ENCODE measurements around the gene USP9X.

Gene USP9X

DNA sequence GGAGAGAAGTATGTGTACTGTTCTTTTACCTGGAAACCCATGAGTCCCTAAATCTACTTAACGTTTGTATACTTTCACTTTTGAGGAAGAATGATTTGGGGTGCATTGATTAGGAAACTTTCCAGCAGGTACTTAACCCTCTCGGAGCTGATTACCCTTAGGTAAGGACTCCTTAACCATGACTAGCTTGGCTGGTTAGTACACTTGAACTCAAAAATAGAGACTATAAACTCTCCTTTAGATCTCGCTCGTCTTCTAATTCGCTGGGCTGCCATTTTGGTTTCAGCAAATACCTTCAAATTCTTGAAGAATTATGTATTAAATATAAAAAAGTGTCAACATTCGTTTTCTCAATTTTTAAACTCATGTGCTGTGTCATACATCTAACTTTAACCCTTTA is 2.0 kb downstream of the USP9X start:
- no peaks in the 10 kb centered on the region for H3K79me1 ChIP-seq (ENCODE audit: low read length)
- peaks cover 56% of the 10 kb centered on the region for H3K79me2 ChIP-seq (ENCODE audit: control insufficient read depth, insufficient read depth, low read length)
- no peak overlapping the region for H4K8ac ChIP-seq (ENCODE audit: low read depth, low read length)
- H3K4me1 ChIP-seq (ENCODE audit: control insufficient read depth, low read depth, low read length) = no peaks in the 10 kb centered on the region
- H3K18ac ChIP-seq (ENCODE audit: low read length) = no peak overlapping the region
- H3K4ac ChIP-seq (ENCODE audit: low read depth, low read length) = no peak overlapping the region
- no CpG with 5 or more reads among the region's 6 CpGs for WGBS (ENCODE audit: extremely low coverage, insufficient coverage, low lambda C conversion rate)
- no peak overlapping the region for H2BK15ac ChIP-seq (replicated peaks; ENCODE audit: low read depth)
- H3K4me3 ChIP-seq (ENCODE audit: low read length) = peak overlapping the region; percentile 56
- H2AK5ac ChIP-seq (ENCODE audit: low read length) = no peak overlapping the region
- H4K5ac ChIP-seq (ENCODE audit: low read length) = no peak overlapping the region
- no peaks in the 10 kb centered on the region for H3K27me3 ChIP-seq (ENCODE audit: insufficient read depth, low read length, poor library complexity)
- H2BK5ac ChIP-seq (ENCODE audit: low read length) = no peak overlapping the region
- peak overlapping the region; percentile 38 for H3K56ac ChIP-seq (ENCODE audit: low read length)
- H3K4me2 ChIP-seq (ENCODE audit: low read length) = peak overlapping the region; percentile 37
- H3K23ac ChIP-seq (ENCODE audit: low read length) = no peak overlapping the region
- no peak overlapping the region for H2BK120ac ChIP-seq (ENCODE audit: low read depth, low read length)
- no peak for DNase-seq
- no peaks in the 10 kb centered on the region for H3K36me3 ChIP-seq (ENCODE audit: control insufficient read depth, insufficient read depth, low read length)
- H3K9ac ChIP-seq (ENCODE audit: low read length) = peak overlapping the region; percentile 72
- no peak overlapping the region for H3K27ac ChIP-seq (ENCODE audit: low read depth, low read length)

DNA sequence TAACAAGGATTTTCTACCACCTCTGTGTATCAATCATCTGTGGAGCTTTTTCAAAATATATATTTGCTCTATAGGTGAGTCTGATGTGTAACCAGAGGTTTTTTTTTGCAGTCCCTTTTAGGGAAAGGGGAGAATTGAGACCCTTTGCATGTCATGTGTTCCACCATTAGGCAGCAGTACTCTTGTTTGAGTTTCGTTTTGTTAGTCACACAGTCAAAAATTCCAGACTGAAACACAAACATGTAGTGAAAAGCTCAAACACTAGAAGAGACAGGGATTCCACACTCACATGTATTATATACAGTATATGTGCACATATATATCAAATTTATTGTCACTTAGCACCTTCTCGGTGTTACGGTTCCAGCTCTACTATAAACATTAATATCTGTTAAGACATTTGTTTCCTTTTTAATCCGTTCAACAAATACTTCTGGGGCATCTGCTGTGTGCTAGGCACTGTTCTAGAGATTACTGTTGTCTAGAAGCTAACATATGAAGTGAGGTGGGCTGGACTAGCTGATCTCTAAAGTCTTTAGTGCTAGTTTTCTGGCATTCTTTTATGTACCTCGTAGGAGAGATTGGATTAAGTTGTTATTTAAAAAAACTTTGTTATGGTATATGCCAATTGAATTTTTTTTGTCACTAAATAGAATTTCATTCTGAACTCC is 5.5 kb downstream of the USP9X start:
- Histone ChIP-seq H2AK5ac (ENCODE audit: low read length) (no peak overlapping the region), H3K4me2 (ENCODE audit: low read length) (no peak overlapping the region), H3K79me2 (ENCODE audit: control insufficient read depth, insufficient read depth, low read length) (peaks cover 85% of the 10 kb centered on the region), H3K9ac (ENCODE audit: low read length) (no peak overlapping the region), H4K5ac (ENCODE audit: low read length) (no peak overlapping the region), H3K27ac (ENCODE audit: low read depth, low read length) (no peak overlapping the region), H2BK120ac (ENCODE audit: low read depth, low read length) (no peak overlapping the region), H3K56ac (ENCODE audit: low read length) (no peak overlapping the region), H3K18ac (ENCODE audit: low read length) (no peak overlapping the region), H3K4me1 (ENCODE audit: control insufficient read depth, low read depth, low read length) (peaks cover 3% of the 10 kb centered on the region), H4K8ac (ENCODE audit: low read depth, low read length) (no peak overlapping the region), H3K79me1 (ENCODE audit: low read length) (no peaks in the 10 kb centered on the region), H3K4me3 (ENCODE audit: low read length) (no peak overlapping the region), H3K27me3 (ENCODE audit: insufficient read depth, low read length, poor library complexity) (no peaks in the 10 kb centered on the region), H3K4ac (ENCODE audit: low read depth, low read length) (no peak overlapping the region), H3K23ac (ENCODE audit: low read length) (no peak overlapping the region), H3K36me3 (ENCODE audit: control insufficient read depth, insufficient read depth, low read length) (no peaks in the 10 kb centered on the region), H2BK15ac (replicated peaks; ENCODE audit: low read depth) (no peak overlapping the region), H2BK5ac (ENCODE audit: low read length) (no peak overlapping the region)
- DNase-seq = no peak
- no CpG with 5 or more reads among the region's 5 CpGs for WGBS (ENCODE audit: extremely low coverage, insufficient coverage, low lambda C conversion rate)

DNA sequence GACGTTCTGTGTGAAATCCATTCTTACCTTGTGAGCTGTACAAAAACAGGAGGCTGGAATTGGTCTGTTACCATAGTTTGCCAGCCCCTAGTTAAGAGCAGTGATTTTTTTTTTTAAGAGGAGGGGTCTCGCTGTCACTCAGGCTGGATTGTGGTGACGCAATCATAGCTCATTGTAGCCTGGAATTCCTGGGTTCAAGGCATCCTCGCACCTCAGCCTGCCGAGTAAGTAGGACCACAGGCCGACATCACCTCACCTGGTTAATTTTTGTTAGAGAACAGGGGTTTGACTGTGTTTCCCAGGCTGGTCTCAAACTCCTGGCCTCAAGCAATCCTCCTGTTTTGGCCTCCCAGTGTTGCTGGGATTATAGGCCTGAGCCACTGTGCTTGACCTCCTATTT is 7.5 kb downstream of the USP9X start:
- Histone ChIP-seq H4K8ac (ENCODE audit: low read depth, low read length) (no peak overlapping the region), H3K56ac (ENCODE audit: low read length) (no peak overlapping the region), H3K4me1 (ENCODE audit: control insufficient read depth, low read depth, low read length) (peaks cover 3% of the 10 kb centered on the region), H3K79me1 (ENCODE audit: low read length) (no peaks in the 10 kb centered on the region), H2BK15ac (replicated peaks; ENCODE audit: low read depth) (no peak overlapping the region), H3K18ac (ENCODE audit: low read length) (no peak overlapping the region), H2AK5ac (ENCODE audit: low read length) (no peak overlapping the region), H2BK5ac (ENCODE audit: low read length) (no peak overlapping the region), H3K36me3 (ENCODE audit: control insufficient read depth, insufficient read depth, low read length) (no peaks in the 10 kb centered on the region), H3K79me2 (ENCODE audit: control insufficient read depth, insufficient read depth, low read length) (peaks cover 81% of the 10 kb centered on the region), H4K5ac (ENCODE audit: low read length) (no peak overlapping the region), H3K9ac (ENCODE audit: low read length) (no peak overlapping the region), H3K23ac (ENCODE audit: low read length) (no peak overlapping the region), H3K4ac (ENCODE audit: low read depth, low read length) (no peak overlapping the region), H3K4me2 (ENCODE audit: low read length) (no peak overlapping the region), H3K4me3 (ENCODE audit: low read length) (no peak overlapping the region), H3K27ac (ENCODE audit: low read depth, low read length) (no peak overlapping the region), H3K27me3 (ENCODE audit: insufficient read depth, low read length, poor library complexity) (no peaks in the 10 kb centered on the region), H2BK120ac (ENCODE audit: low read depth, low read length) (no peak overlapping the region)
- WGBS (ENCODE audit: extremely low coverage, insufficient coverage, low lambda C conversion rate) = no CpG with 5 or more reads among the region's 6 CpGs
- DNase-seq = no peak

DNA sequence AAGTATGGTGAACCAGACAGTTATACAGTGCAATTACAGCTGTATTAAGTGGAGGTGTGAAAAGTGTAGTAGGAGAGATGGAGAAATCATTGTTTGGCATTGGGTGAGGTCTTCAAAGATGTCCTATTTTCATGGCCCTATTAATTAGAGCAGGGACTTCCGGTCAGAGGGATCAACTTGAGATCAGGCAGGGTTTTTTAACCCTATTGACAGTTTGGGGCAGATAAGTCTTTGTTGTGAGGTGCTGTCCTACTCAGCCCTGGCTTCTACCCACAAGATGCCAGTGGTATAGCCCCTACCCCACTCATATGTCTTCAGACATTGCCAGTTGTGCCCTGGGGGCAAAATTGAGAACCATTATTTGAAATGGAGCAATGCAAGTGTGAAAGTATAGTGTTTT is 9.9 kb downstream of the USP9X start:
- no peak overlapping the region for H3K18ac ChIP-seq (ENCODE audit: low read length)
- H4K5ac ChIP-seq (ENCODE audit: low read length) = no peak overlapping the region
- no peak overlapping the region for H3K4ac ChIP-seq (ENCODE audit: low read depth, low read length)
- no peak overlapping the region for H3K4me2 ChIP-seq (ENCODE audit: low read length)
- no peak overlapping the region for H4K8ac ChIP-seq (ENCODE audit: low read depth, low read length)
- no peak overlapping the region for H2AK5ac ChIP-seq (ENCODE audit: low read length)
- no peaks in the 10 kb centered on the region for H3K79me1 ChIP-seq (ENCODE audit: low read length)
- no peak overlapping the region for H3K27ac ChIP-seq (ENCODE audit: low read depth, low read length)
- no peak overlapping the region for H2BK120ac ChIP-seq (ENCODE audit: low read depth, low read length)
- peaks cover 80% of the 10 kb centered on the region for H3K79me2 ChIP-seq (ENCODE audit: control insufficient read depth, insufficient read depth, low read length)
- H2BK15ac ChIP-seq (replicated peaks; ENCODE audit: low read depth) = no peak overlapping the region
- no peak for DNase-seq
- H3K4me3 ChIP-seq (ENCODE audit: low read length) = no peak overlapping the region
- H3K56ac ChIP-seq (ENCODE audit: low read length) = no peak overlapping the region
- H3K36me3 ChIP-seq (ENCODE audit: control insufficient read depth, insufficient read depth, low read length) = no peaks in the 10 kb centered on the region
- no peak overlapping the region for H2BK5ac ChIP-seq (ENCODE audit: low read length)
- no peak overlapping the region for H3K23ac ChIP-seq (ENCODE audit: low read length)
- no peaks in the 10 kb centered on the region for H3K27me3 ChIP-seq (ENCODE audit: insufficient read depth, low read length, poor library complexity)
- WGBS (ENCODE audit: extremely low coverage, insufficient coverage, low lambda C conversion rate) = no CpG with 5 or more reads among the region's 1 CpG
- H3K9ac ChIP-seq (ENCODE audit: low read length) = no peak overlapping the region
- peaks cover 3% of the 10 kb centered on the region for H3K4me1 ChIP-seq (ENCODE audit: control insufficient read depth, low read depth, low read length)

DNA sequence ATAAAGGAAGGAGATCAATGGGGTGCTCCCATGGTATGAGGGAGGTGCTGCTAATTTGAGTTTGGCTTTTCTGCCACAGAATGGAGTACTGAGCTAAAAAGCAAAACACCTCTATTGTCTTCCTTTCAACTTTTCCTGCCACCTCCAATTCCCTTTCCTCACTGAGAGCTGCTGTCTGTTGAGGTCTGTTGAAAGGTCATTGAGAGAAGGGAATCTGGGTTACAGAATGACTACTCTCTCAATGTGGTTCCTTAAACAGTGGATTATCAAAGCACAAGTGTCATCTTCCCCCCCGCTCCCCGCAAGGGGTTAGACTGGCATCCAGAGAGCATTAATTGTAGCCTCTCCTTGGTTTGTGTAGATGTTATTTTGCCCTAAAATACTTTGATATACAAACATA is 10.7 kb downstream of the USP9X start:
- Histone ChIP-seq H3K18ac (ENCODE audit: low read length) (no peak overlapping the region), H3K79me2 (ENCODE audit: control insufficient read depth, insufficient read depth, low read length) (peaks cover 76% of the 10 kb centered on the region), H3K36me3 (ENCODE audit: control insufficient read depth, insufficient read depth, low read length) (no peaks in the 10 kb centered on the region), H3K79me1 (ENCODE audit: low read length) (no peaks in the 10 kb centered on the region), H3K9ac (ENCODE audit: low read length) (no peak overlapping the region), H3K56ac (ENCODE audit: low read length) (no peak overlapping the region), H2BK15ac (replicated peaks; ENCODE audit: low read depth) (no peak overlapping the region), H4K5ac (ENCODE audit: low read length) (no peak overlapping the region), H2BK5ac (ENCODE audit: low read length) (no peak overlapping the region), H3K23ac (ENCODE audit: low read length) (no peak overlapping the region), H2AK5ac (ENCODE audit: low read length) (no peak overlapping the region), H2BK120ac (ENCODE audit: low read depth, low read length) (no peak overlapping the region), H3K4me2 (ENCODE audit: low read length) (no peak overlapping the region), H3K27me3 (ENCODE audit: insufficient read depth, low read length, poor library complexity) (no peaks in the 10 kb centered on the region), H3K27ac (ENCODE audit: low read depth, low read length) (no peak overlapping the region), H3K4me3 (ENCODE audit: low read length) (no peak overlapping the region), H3K4me1 (ENCODE audit: control insufficient read depth, low read depth, low read length) (peaks cover 3% of the 10 kb centered on the region), H4K8ac (ENCODE audit: low read depth, low read length) (no peak overlapping the region), H3K4ac (ENCODE audit: low read depth, low read length) (no peak overlapping the region)
- no peak for DNase-seq
- no CpG with 5 or more reads among the region's 2 CpGs for WGBS (ENCODE audit: extremely low coverage, insufficient coverage, low lambda C conversion rate)

DNA sequence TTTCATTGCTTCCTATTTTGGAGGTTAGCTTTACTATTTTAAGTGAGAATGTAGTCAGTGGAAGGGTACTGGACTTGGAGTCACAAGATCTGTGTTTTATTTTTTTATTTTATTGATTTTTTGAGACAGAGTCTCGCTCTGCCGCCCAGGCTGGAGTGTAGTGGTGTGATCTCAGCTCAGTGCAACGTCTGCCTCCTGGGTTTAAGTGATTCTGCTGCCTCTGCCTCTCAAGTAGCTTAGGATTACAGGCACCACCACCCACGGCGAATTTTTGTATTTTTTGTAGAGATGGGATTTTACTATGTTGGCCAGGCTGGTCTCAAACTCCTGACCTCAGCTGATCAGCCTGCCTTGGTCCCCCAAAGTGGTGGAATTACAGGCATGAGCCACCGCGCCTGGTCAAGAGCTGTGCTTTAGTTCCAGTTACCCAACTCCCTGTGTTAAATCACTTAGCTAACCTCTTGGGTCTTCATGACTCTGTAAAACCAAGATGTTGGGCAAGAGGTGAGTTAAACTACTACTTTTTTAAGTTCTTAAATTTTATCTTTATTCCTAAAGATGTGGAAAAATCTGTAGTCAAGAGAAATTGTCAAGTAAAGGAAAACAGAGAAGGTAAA is 11.2 kb downstream of the USP9X start:
- Histone ChIP-seq H3K27me3 (ENCODE audit: insufficient read depth, low read length, poor library complexity) (no peaks in the 10 kb centered on the region), H4K8ac (ENCODE audit: low read depth, low read length) (no peak overlapping the region), H3K23ac (ENCODE audit: low read length) (no peak overlapping the region), H2BK15ac (replicated peaks; ENCODE audit: low read depth) (no peak overlapping the region), H2BK5ac (ENCODE audit: low read length) (no peak overlapping the region), H2BK120ac (ENCODE audit: low read depth, low read length) (no peak overlapping the region), H3K36me3 (ENCODE audit: control insufficient read depth, insufficient read depth, low read length) (no peaks in the 10 kb centered on the region), H3K27ac (ENCODE audit: low read depth, low read length) (no peak overlapping the region), H3K79me2 (ENCODE audit: control insufficient read depth, insufficient read depth, low read length) (peaks cover 77% of the 10 kb centered on the region), H3K4me1 (ENCODE audit: control insufficient read depth, low read depth, low read length) (peaks cover 3% of the 10 kb centered on the region), H3K4ac (ENCODE audit: low read depth, low read length) (no peak overlapping the region), H3K56ac (ENCODE audit: low read length) (no peak overlapping the region), H3K9ac (ENCODE audit: low read length) (no peak overlapping the region), H3K79me1 (ENCODE audit: low read length) (no peaks in the 10 kb centered on the region), H2AK5ac (ENCODE audit: low read length) (no peak overlapping the region), H3K4me2 (ENCODE audit: low read length) (no peak overlapping the region), H4K5ac (ENCODE audit: low read length) (no peak overlapping the region), H3K18ac (ENCODE audit: low read length) (no peak overlapping the region), H3K4me3 (ENCODE audit: low read length) (no peak overlapping the region)
- no peak for DNase-seq
- no CpG with 5 or more reads among the region's 7 CpGs for WGBS (ENCODE audit: extremely low coverage, insufficient coverage, low lambda C conversion rate)

All from mesendoderm (in vitro differentiated cells).